Liver (tissue), 9 donors: Measurements from ENCODE around the gene OTOF. TPM values are rescaled to one million over a fixed set of nuclear protein-coding genes. Genes with fewer than 3 reads are reported as not detected.

Experiments used
- DNase-seq: peaks from one replicate; pipeline ENCODE4 v3.0.0-alpha.2; 2017; ENCODE audit warnings: low spot score
- H3K27ac ChIP-seq, 2 donors: one replicate each; pipeline ENCODE4 v1.7.0; 2013; ENCODE audit warnings: inconsistent platforms in 2 of 2, low read length in 2 of 2, control low read depth in 1 of 2, low read depth in 1 of 2, mild to moderate bottlenecking in 1 of 2
- H3K27me3 ChIP-seq, 4 donors: one replicate each; pipeline versions ENCODE4 v1.6.1 to v1.7.0; 2013; ENCODE audit warnings: low read length in 3 of 4, inconsistent platforms in 1 of 4, mild to moderate bottlenecking in 1 of 4, moderate library complexity in 1 of 4; ENCODE audit not compliant: control insufficient read depth in 4 of 4, insufficient read depth in 4 of 4
- H3K36me3 ChIP-seq, 4 donors: one replicate each; pipeline versions ENCODE4 v1.6.1 to v1.7.0; 2013; ENCODE audit warnings: low read length in 3 of 4, mild to moderate bottlenecking in 3 of 4, low read depth in 1 of 4, moderate library complexity in 1 of 4; ENCODE audit not compliant: control insufficient read depth in 4 of 4, insufficient read depth in 3 of 4
- H3K4me1 ChIP-seq, 4 donors: one replicate each; pipeline versions ENCODE4 v1.6.1 to v1.7.0; 2013; ENCODE audit warnings: low read length in 3 of 4, mild to moderate bottlenecking in 3 of 4, moderate library complexity in 1 of 4; ENCODE audit not compliant: control insufficient read depth in 4 of 4, insufficient read depth in 4 of 4
- H3K4me3 ChIP-seq, 3 donors: one replicate each; pipeline versions ENCODE4 v1.6.1 to v1.7.0; 2013; ENCODE audit warnings: low read length in 3 of 3, control low read depth in 1 of 3, low read depth in 1 of 3, mild to moderate bottlenecking in 1 of 3
- H3K9ac ChIP-seq, 2 donors: one replicate each; pipeline ENCODE4 v1.7.0; 2013; ENCODE audit warnings: low read length in 2 of 2, mild to moderate bottlenecking in 2 of 2, moderate library complexity in 2 of 2, control low read depth in 1 of 2, low read depth in 1 of 2
- H3K9me3 ChIP-seq, 4 donors: one replicate each; pipeline versions ENCODE4 v1.6.1 to v1.7.0; 2013; ENCODE audit warnings: low read length in 3 of 4; ENCODE audit not compliant: control insufficient read depth in 4 of 4
- ATF3 ChIP-seq: IDR thresholded peaks from 2 replicates; pipeline ENCODE4 v1.6.1; 2016; ENCODE audit warnings: antibody characterized with exemption
- CTCF ChIP-seq: fragments of 150-350 bp; IDR thresholded peaks from 2 replicates; pipeline ENCODE4 v1.5.1; 2017; ENCODE audit warnings: improper control_type of control experiment, low read depth, low read length; ENCODE audit not compliant: missing input control
- EGR1 ChIP-seq, 2 donors: IDR thresholded peaks; 2 replicates each; pipeline ENCODE4 v1.6.1; 2016 to 2018; ENCODE audit warnings: antibody characterized with exemption in 2 of 2, low read depth in 2 of 2
- FOXA2 ChIP-seq: IDR thresholded peaks from 2 replicates; pipeline ENCODE4 v1.6.1; 2016; ENCODE audit warnings: antibody characterized with exemption
- HNF4A ChIP-seq, 2 donors: conservative IDR thresholded peaks; 2 replicates each; pipeline ENCODE4 v1.6.1; 2016; ENCODE audit warnings: antibody characterized with exemption in 2 of 2, mild to moderate bottlenecking in 2 of 2
- JUND ChIP-seq, 2 donors: IDR thresholded peaks; 2 replicates each; pipeline ENCODE4 v1.6.1; 2016; ENCODE audit warnings: antibody characterized with exemption in 2 of 2
- MAX ChIP-seq: IDR thresholded peaks from 2 replicates; pipeline ENCODE4 v1.6.1; 2016; ENCODE audit warnings: antibody characterized with exemption
- NR2F2 ChIP-seq: IDR thresholded peaks from 2 replicates; pipeline ENCODE4 v1.6.1; 2016; ENCODE audit warnings: antibody characterized with exemption
- RAD21 ChIP-seq, 2 donors: IDR thresholded peaks; 2 replicates each; pipeline ENCODE4 v1.6.1; 2016; ENCODE audit warnings: antibody characterized with exemption in 2 of 2, mild to moderate bottlenecking in 2 of 2
- RXRA ChIP-seq, 2 donors: IDR thresholded peaks; 2 replicates each; pipeline ENCODE4 v1.6.1; 2017 to 2018; ENCODE audit warnings: antibody characterized with exemption in 2 of 2, mild to moderate bottlenecking in 1 of 2
- SP1 ChIP-seq: IDR thresholded peaks from 2 replicates; pipeline ENCODE4 v1.6.1; 2018; ENCODE audit warnings: antibody characterized with exemption, mild to moderate bottlenecking
- TAF1 ChIP-seq: conservative IDR thresholded peaks from 2 replicates; pipeline ENCODE4 v1.6.1; 2016; ENCODE audit warnings: antibody characterized with exemption, mild to moderate bottlenecking
- YY1 ChIP-seq: IDR thresholded peaks from 2 replicates; pipeline ENCODE4 v1.6.1; 2016; ENCODE audit warnings: antibody characterized with exemption, mild to moderate bottlenecking
- ZBTB33 ChIP-seq: IDR thresholded peaks from 2 replicates; pipeline ENCODE4 v1.6.1; 2016; ENCODE audit warnings: antibody characterized with exemption
- WGBS: extraction: QIAGEN DNeasy Blood & Tissue Kit; methylation state at CpG from one replicate; pipeline ENCODE4 v1.1.7; 2013; 5-methylcytosine and 5-hydroxymethylcytosine counted together
- polyA plus RNA-seq, 2 donors: library from polyadenylated mRNA; stranded (reverse) in 1 of 2; unstranded in 1 of 2; fragments of 200-250 nt in 1 of 2; fragments of >200 nt in 1 of 2; fragmentation: Nextera tagmentation in 1 of 2; extraction: Ambion mirVana in 1 of 2; gene quantifications; one replicate each; pipeline versions ENCODE4 v1.2.1 to v1.2.3, GENCODE V29; 2013 to 2015
- total RNA-seq, 2 donors: library from RNA; depleted of rRNA; stranded (reverse); fragments of >200 nt; gene quantifications; one replicate each; pipeline ENCODE4 v1.2.3, GENCODE V29; 2014
- donor health status: healthy.
- donor health status: healthy.
- donor health status: healthy.
- donor health status: healthy.
- donor health status: healthy.

The OTOF gene
- total and polyA plus RNA-seq, 4 donors, result 0.06 to 0.28 (median 0.07) TPM; not detected in 1

- Histone ChIP-seq H3K4me1 (no peaks in the 10 kb centered on the region), H3K27me3 (no peaks in the 10 kb centered on the region), H3K27ac (no peak overlapping the region), H3K9ac (no peak overlapping the region), H3K4me3 (no peak overlapping the region), H3K36me3 (no peaks in the 10 kb centered on the region), H3K9me3 (no peaks in the 10 kb centered on the region)
- no peak for DNase-seq
- TF ChIP-seq ATF3 (no peak), EGR1 (IDR thresholded peaks at IDR 0.05; ENCODE audit: low read depth in 2 of 2) (no peak), FOXA2 (no peak), HNF4A (conservative IDR thresholded peaks at IDR 0.05) (no peak), MAX (no peak), YY1 (no peak), SP1 (no peak), NR2F2 (no peak), CTCF (no peak), RAD21 (IDR thresholded peaks at IDR 0.05) (no peak), TAF1 (no peak), JUND (IDR thresholded peaks at IDR 0.05) (no peak)
- WGBS, result 96% methylated on average over 7 of the region's 7 CpGs
Observed at GRCh38 chr2:26511466-26511865, 33.5 kb upstream of the OTOF start.

GRCh38 chr2:26510344-26510973, 32.5 kb upstream of the OTOF start:
- H3K27me3 ChIP-seq, result no peaks in the 10 kb centered on the region
- TF ChIP-seq RXRA (IDR thresholded peaks at IDR 0.05) (no peak), FOXA2 (no peak), RAD21 (IDR thresholded peaks at IDR 0.05) (no peak), CTCF (no peak)
- no peak overlapping the region for H3K4me3 ChIP-seq
- H3K9ac ChIP-seq, result no peak overlapping the region
- H3K27ac ChIP-seq, result no peak overlapping the region
- no peak for DNase-seq
- H3K4me1 ChIP-seq, result no peaks in the 10 kb centered on the region
- H3K9me3 ChIP-seq, result no peaks in the 10 kb centered on the region
- H3K36me3 ChIP-seq, result no peaks in the 10 kb centered on the region
- 90% methylated on average over 21 of the region's 21 CpGs for WGBS

- H3K4me3 ChIP-seq, result no peak overlapping the region
- H3K36me3 ChIP-seq, result no peaks in the 10 kb centered on the region
- 88% methylated on average over 6 of the region's 6 CpGs for WGBS
- H3K9me3 ChIP-seq, result no peaks in the 10 kb centered on the region
- TF ChIP-seq ZBTB33 (no peak), EGR1 (IDR thresholded peaks at IDR 0.05; ENCODE audit: low read depth in 2 of 2) (no peak), RAD21 (IDR thresholded peaks at IDR 0.05) (no peak)
- H3K9ac ChIP-seq, result no peak overlapping the region
- no peak overlapping the region for H3K27ac ChIP-seq
- no peaks in the 10 kb centered on the region for H3K27me3 ChIP-seq
- H3K4me1 ChIP-seq, result no peaks in the 10 kb centered on the region
- DNase-seq, result no peak
Observed at GRCh38 chr2:26509141-26509540, 31.2 kb upstream of the OTOF start.
